Measurements from ENCODE around the gene OSBPL5. TPM values are rescaled to one million over a fixed set of nuclear protein-coding genes. Genes with fewer than 3 reads are reported as not detected.

The OSBPL5 gene
- total and polyA plus RNA-seq, 2 of the 4 experiments (the other 2 are of a cell fraction): 14.9 to 22.3 TPM

- intact Hi-C loops (cut with micrococcal nuclease): loop anchor here (10.0 kb wide), 1 partner anchor 115 kb away; the partner anchor contains the start of gene CARS1
- TF ChIP-seq MAZ (IDR thresholded peaks at IDR 0.05; ENCODE audit: borderline replicate concordance, low read depth, low read length) (peak; percentile 41; the same call in 1 of the 2 replicates), MAFK (IDR thresholded peaks at IDR 0.05; ENCODE audit: low read depth, low read length) (no peak), RCOR1 (IDR thresholded peaks at IDR 0.05; ENCODE audit: insufficient replicate concordance, low read length) (no peak), CHD1 (IDR thresholded peaks at IDR 0.05; ENCODE audit: low read depth, low read length) (no peak), POLR2A (IDR thresholded peaks at IDR 0.05; ENCODE audit: low read depth, low read length) (no peak), RFX5 (IDR thresholded peaks at IDR 0.05; ENCODE audit: low read depth, low read length) (no peak), BHLHE40 (IDR thresholded peaks at IDR 0.05; ENCODE audit: low read depth, low read length) (peak; percentile 93), MXI1 (IDR thresholded peaks at IDR 0.05; ENCODE audit: borderline replicate concordance, low read depth, low read length) (peak; percentile 72), CEBPB (IDR thresholded peaks at IDR 0.05; ENCODE audit: low read depth, low read length) (peak; percentile 7; the same call in 1 of the 2 replicates), SMC3 (IDR thresholded peaks at IDR 0.05; ENCODE audit: low read depth, low read length) (no peak), NFE2L2 (IDR thresholded peaks at IDR 0.05; ENCODE audit: low read depth, low read length) (no peak), ELK1 (IDR thresholded peaks at IDR 0.05; ENCODE audit: borderline replicate concordance, low read depth, low read length) (no peak), RAD21 (IDR thresholded peaks at IDR 0.05; ENCODE audit: low read length) (no peak; the same call in 1 of the 2 replicates), FOS (IDR thresholded peaks at IDR 0.05; ENCODE audit: low read depth, low read length) (no peak)
- TF ChIP-seq, protein P1, sequence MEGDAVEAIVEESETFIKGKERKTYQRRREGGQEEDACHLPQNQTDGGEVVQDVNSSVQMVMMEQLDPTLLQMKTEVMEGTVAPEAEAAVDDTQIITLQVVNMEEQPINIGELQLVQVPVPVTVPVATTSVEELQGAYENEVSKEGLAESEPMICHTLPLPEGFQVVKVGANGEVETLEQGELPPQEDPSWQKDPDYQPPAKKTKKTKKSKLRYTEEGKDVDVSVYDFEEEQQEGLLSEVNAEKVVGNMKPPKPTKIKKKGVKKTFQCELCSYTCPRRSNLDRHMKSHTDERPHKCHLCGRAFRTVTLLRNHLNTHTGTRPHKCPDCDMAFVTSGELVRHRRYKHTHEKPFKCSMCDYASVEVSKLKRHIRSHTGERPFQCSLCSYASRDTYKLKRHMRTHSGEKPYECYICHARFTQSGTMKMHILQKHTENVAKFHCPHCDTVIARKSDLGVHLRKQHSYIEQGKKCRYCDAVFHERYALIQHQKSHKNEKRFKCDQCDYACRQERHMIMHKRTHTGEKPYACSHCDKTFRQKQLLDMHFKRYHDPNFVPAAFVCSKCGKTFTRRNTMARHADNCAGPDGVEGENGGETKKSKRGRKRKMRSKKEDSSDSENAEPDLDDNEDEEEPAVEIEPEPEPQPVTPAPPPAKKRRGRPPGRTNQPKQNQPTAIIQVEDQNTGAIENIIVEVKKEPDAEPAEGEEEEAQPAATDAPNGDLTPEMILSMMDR (conservative IDR thresholded peaks at IDR 0.05; ENCODE audit: low read depth, low read length): peak; percentile 9; the same call in 1 of the 2 replicates
Measured at GRCh38 chr11:3169255-3170043, 4.3 kb upstream of the OSBPL5 start.

More at GRCh38 chr11:3169255-3170043, 4.3 kb upstream of the OSBPL5 start:
- Histone ChIP-seq H2BK20ac (ENCODE audit: low read depth, low read length) (peak overlapping the region; percentile 37), H3K4me3 (ENCODE audit: insufficient read depth, low read depth, low read length) (peak overlapping the region; percentile 48), H3K27me3 (ENCODE audit: control insufficient read depth, insufficient read depth, low read length) (peaks cover 9% of the 10 kb centered on the region; the same call in 1 of the 2 replicates), H3K9ac (ENCODE audit: low read depth, low read length) (peak overlapping the region; percentile 37), H2AK5ac (ENCODE audit: low read depth, low read length) (peak overlapping the region; percentile 1; the same call in 1 of the 2 replicates), H2BK5ac (ENCODE audit: low read depth, low read length, poor library complexity, severe bottlenecking) (peak overlapping the region; percentile 81), H3K4me1 (ENCODE audit: control insufficient read depth, insufficient read depth, low read length) (peaks cover 18% of the 10 kb centered on the region), H2AK9ac (replicated peaks; ENCODE audit: low read depth, low read length, poor library complexity) (peak overlapping the region; percentile 80), H3K36me3 (ENCODE audit: control insufficient read depth, insufficient read depth, low read length) (no peaks in the 10 kb centered on the region), H2AFZ (replicated peaks; ENCODE audit: low read length, poor library complexity) (peak overlapping the region; percentile 94), H3K9me3 (ENCODE audit: control insufficient read depth, insufficient read depth, low read length) (no peaks in the 10 kb centered on the region), H3K9me1 (ENCODE audit: insufficient read depth, low read length) (no peaks in the 10 kb centered on the region), H3K4me2 (ENCODE audit: low read depth, low read length) (peak overlapping the region; percentile 88), H4K91ac (ENCODE audit: insufficient read depth, low read depth, low read length) (peak overlapping the region; percentile 7), H3K14ac (replicated peaks; ENCODE audit: low read depth, low read length) (peak overlapping the region; percentile 5), H4K8ac (ENCODE audit: low read depth in 2 of 2, low read length in 2 of 2) (peak overlapping the region; percentile 21 to 82; a peak in 3 of 4 replicates), H3K27ac (ENCODE audit: insufficient read depth, low read length) (peak overlapping the region; percentile 67), H3K4ac (ENCODE audit: low read depth, low read length) (peak overlapping the region; percentile 69), H2BK15ac (ENCODE audit: low read depth, low read length) (peak overlapping the region; percentile 65; the same call in 2 of the 3 replicates), H3K79me1 (ENCODE audit: low read depth in 1 of 2, low read length in 2 of 2) (peaks cover 0 to 3% of the 10 kb centered on the region in 2 experiments; a peak in 3 of 4 replicates), H3K18ac (ENCODE audit: low read depth, low read length) (peak overlapping the region; percentile 67), H3K23ac (ENCODE audit: low read depth, low read length) (0 out of 2 replicates have a peak overlapping the region, but pooled peaks have one; percentile 19), H2BK120ac (ENCODE audit: low read depth, low read length) (peak overlapping the region; percentile 83), H3K56ac (ENCODE audit: extremely low read depth, insufficient read depth, low read length) (peak overlapping the region; percentile 21; the same call in 1 of the 2 replicates), H4K5ac (ENCODE audit: low read depth, low read length) (peak overlapping the region; percentile 48), H4K20me1 (ENCODE audit: insufficient read depth, low read length) (no peaks in the 10 kb centered on the region)
- ATAC-seq (ENCODE audit: low read depth) (peak; percentile 71), DNase-seq (peak; percentile 73)
- WGBS, 2 experiments (ENCODE audit: extremely low coverage in 2 of 2, insufficient read length in 1 of 2): 8% methylated on average over 11 of the region's 31 CpGs; no CpG with 5 or more reads in 1 of the 2 experiments
- dilution Hi-C loops (cut with HindIII; ENCODE audit: low sequenced_read_pairs, unreplicated experiment): no loop called here
- POLR2A ChIA-PET (ENCODE audit: unreplicated experiment): interaction anchor here (0.6 kb wide), 1 partner anchor 278 kb away, joined by 3 read pairs; no protein-coding TSS in a partner anchor
- in situ Hi-C loops (cut with MboI; ENCODE audit: low sequenced_read_pairs): no loop called here
- CTCF ChIA-PET: interaction anchor here (0.7 to 1.2 kb wide), 2 partner anchors 26 to 30 kb away, joined by 3 to 5 read pairs; no protein-coding TSS in a partner anchor
- no TSS peak for BruUV-seq (replicated peaks)

Data from IMR-90 (cell line).